Neural cell (in vitro differentiated cells): ENCODE data around the gene CD248. TPM values are rescaled to one million over a fixed set of nuclear protein-coding genes. Genes with fewer than 3 reads are reported as not detected.

Experiments used
- H2AFZ ChIP-seq: fragments of 200-600, 300-800 bp; sonication (generic), shearing (Covaris generic); 2 replicates; pipeline ENCODE4 v1.6.0; 2014; ENCODE audit warnings: low read depth, mild to moderate bottlenecking, antibody characterized with exemption, low read length, moderate library complexity
- H3F3A ChIP-seq: fragments of 200-600 bp; shearing (Covaris generic); 2 replicates; pipeline ENCODE4 v1.6.1; 2016; ENCODE audit warnings: mild to moderate bottlenecking, moderate library complexity, mixed read lengths, antibody characterized with exemption, low read length; ENCODE audit not compliant: insufficient read depth, poor library complexity, severe bottlenecking
- H3K27ac ChIP-seq: fragments of 200-600, 300-800 bp; sonication (generic), shearing (Covaris generic); 2 replicates; pipeline ENCODE4 v1.5.1; 2014; ENCODE audit warnings: mild to moderate bottlenecking, low read length, moderate library complexity
- H3K27me3 ChIP-seq: fragments of 300-800, 200-600 bp; sonication (generic), shearing (Covaris generic); 2 replicates; pipeline ENCODE4 v1.6.0; 2014; ENCODE audit warnings: mild to moderate bottlenecking, low read depth, low read length, moderate library complexity; ENCODE audit not compliant: insufficient read depth
- H3K36me3 ChIP-seq: fragments of 300-800, 200-600 bp; sonication (generic), shearing (Covaris generic); 2 replicates; pipeline ENCODE4 v1.5.1; 2014; ENCODE audit warnings: mild to moderate bottlenecking, antibody characterized with exemption, low read length, moderate library complexity; ENCODE audit not compliant: insufficient read depth
- H3K4me2 ChIP-seq: fragments of 300-800, 200-600 bp; sonication (generic), shearing (Covaris generic); 2 replicates; pipeline ENCODE4 v1.6.0; 2014; ENCODE audit warnings: mild to moderate bottlenecking, low read length
- H3K4me3 ChIP-seq: fragments of 300-800, 200-600 bp; sonication (generic), shearing (Covaris generic); 2 replicates; pipeline ENCODE4 v1.5.1; 2014; ENCODE audit warnings: mild to moderate bottlenecking, low read length, moderate library complexity
- H3K79me2 ChIP-seq: fragments of 200-600 bp; shearing (Covaris generic); replicated peaks from 2 replicates; pipeline ENCODE4 v1.6.0; 2014; ENCODE audit warnings: mild to moderate bottlenecking, low read length, moderate library complexity; ENCODE audit not compliant: insufficient read depth
- H3K9ac ChIP-seq: fragments of 300-800, 200-600 bp; sonication (generic), shearing (Covaris generic); 2 replicates; pipeline ENCODE4 v1.6.1; 2016; ENCODE audit warnings: mild to moderate bottlenecking, low read length, mixed read lengths
- H3K9me2 ChIP-seq: fragments of 200-600 bp; shearing (Covaris generic); 2 replicates; pipeline ENCODE4 v1.6.1; 2016; ENCODE audit warnings: mild to moderate bottlenecking, low read length, mixed read lengths; ENCODE audit not compliant: insufficient read depth
- H3K9me3 ChIP-seq: fragments of 200-600, 300-800 bp; sonication (generic), shearing (Covaris generic); 2 replicates; pipeline ENCODE4 v1.6.1; 2016; ENCODE audit warnings: mild to moderate bottlenecking, mixed run types, low read length, moderate library complexity, mixed read lengths
- H4K20me1 ChIP-seq: fragments of 200-600 bp; shearing (Covaris generic); 2 replicates; pipeline ENCODE4 v1.6.1; 2016; ENCODE audit warnings: mild to moderate bottlenecking, mixed run types; ENCODE audit not compliant: insufficient read depth
- CTCF ChIP-seq: fragments of 450-650 bp; IDR thresholded peaks from 2 replicates; pipeline ENCODE4 v1.5.1; 2014; ENCODE audit warnings: antibody characterized with exemption, mild to moderate bottlenecking, moderate library complexity; ENCODE audit not compliant: poor library complexity, severe bottlenecking
- EP300 ChIP-seq: fragments of 450-650 bp; conservative IDR thresholded peaks from 2 replicates; pipeline ENCODE4 v1.6.1; 2014; ENCODE audit warnings: antibody characterized with exemption, mild to moderate bottlenecking, moderate library complexity; ENCODE audit not compliant: poor library complexity, severe bottlenecking
- EZH2 ChIP-seq: fragments of 200-600, 300-800 bp; shearing (Covaris generic), sonication (generic); IDR thresholded peaks from 2 replicates; pipeline ENCODE4 v1.6.1; 2014; ENCODE audit warnings: antibody characterized with exemption, low read length, borderline replicate concordance, mild to moderate bottlenecking; ENCODE audit not compliant: insufficient read depth, poor library complexity, severe bottlenecking
- MXI1 ChIP-seq: fragments of 450-650 bp; conservative IDR thresholded peaks from 2 replicates; pipeline ENCODE4 v1.6.1; 2014; ENCODE audit warnings: antibody characterized with exemption, mild to moderate bottlenecking; ENCODE audit not compliant: poor library complexity, severe bottlenecking
- POLR2AphosphoS5 ChIP-seq: IDR thresholded peaks from 2 replicates; pipeline ENCODE4 v1.6.1; 2012
- RAD21 ChIP-seq: fragments of 450-650 bp; conservative IDR thresholded peaks from 2 replicates; pipeline ENCODE4 v1.6.1; 2014; ENCODE audit warnings: antibody characterized with exemption, mild to moderate bottlenecking, moderate library complexity
- REST ChIP-seq: IDR thresholded peaks from 2 replicates; pipeline ENCODE4 v1.6.1; 2012; ENCODE audit warnings: borderline replicate concordance
- SMC3 ChIP-seq: fragments of 450-650 bp; conservative IDR thresholded peaks from 2 replicates; pipeline ENCODE4 v1.6.1; 2014; ENCODE audit warnings: antibody characterized with exemption, mild to moderate bottlenecking, moderate library complexity; ENCODE audit not compliant: poor library complexity
- TAF1 ChIP-seq: IDR thresholded peaks from 2 replicates; pipeline ENCODE4 v1.6.1; 2012; ENCODE audit warnings: low read depth
- polyA plus RNA-seq: library from polyadenylated mRNA; depleted of rRNA; stranded (reverse); fragments of >200 nt; gene quantifications from 2 replicates; pipeline ENCODE4 v1.2.3, GENCODE V29; 2014

CD248 gene
- polyA plus RNA-seq, 1 donor from 2014 or later, result not detected

DNA sequence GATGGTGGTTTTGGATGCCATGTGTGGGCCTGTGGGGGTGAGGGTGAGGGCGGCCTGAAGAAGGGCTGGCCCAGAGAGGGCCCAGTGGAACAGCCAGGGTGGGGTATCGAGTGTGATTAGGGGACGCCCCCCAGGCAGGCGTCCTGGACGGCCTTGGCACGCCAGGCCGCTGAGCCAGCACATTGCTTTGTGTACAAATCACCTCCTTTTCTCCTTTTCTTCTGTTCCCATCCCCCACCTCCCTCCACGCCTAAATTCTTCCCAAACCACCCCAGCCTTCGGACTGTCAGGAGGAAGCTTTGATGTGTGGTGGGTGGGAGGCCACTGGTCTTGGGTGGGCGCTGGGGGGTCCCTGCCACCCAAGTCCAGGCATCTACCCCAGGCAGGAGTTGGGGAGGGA, 7.8 kb upstream of the CD248 start:
- no peaks in the 10 kb centered on the region for H3K36me3 ChIP-seq
- TF ChIP-seq EZH2, result no peak
- no peak for TF ChIP-seq RAD21
- no peak for TF ChIP-seq REST
- no peak for TF ChIP-seq EP300
- no peak overlapping the region for H3K27ac ChIP-seq
- H3K9ac ChIP-seq, result no peak overlapping the region
- H3K27me3 ChIP-seq, result no peaks in the 10 kb centered on the region
- no peaks in the 10 kb centered on the region for H3K9me2 ChIP-seq
- H4K20me1 ChIP-seq, result no peaks in the 10 kb centered on the region
- H3K4me3 ChIP-seq, result no peak overlapping the region
- H3K79me2 ChIP-seq, result no peaks in the 10 kb centered on the region
- H3F3A ChIP-seq, result no peaks in the 10 kb centered on the region
- H3K9me3 ChIP-seq, result no peaks in the 10 kb centered on the region
- no peak overlapping the region for H3K4me2 ChIP-seq
- H2AFZ ChIP-seq, result no peak overlapping the region

GRCh38 chr11:66323684-66324083, 6.8 kb upstream of the CD248 start:
- no peak for TF ChIP-seq REST
- TF ChIP-seq CTCF, result no peak
- TF ChIP-seq TAF1, result no peak
- TF ChIP-seq SMC3, result no peak
- no peak for TF ChIP-seq MXI1
- TF ChIP-seq RAD21, result no peak
- no peak for TF ChIP-seq POLR2AphosphoS5
- no peak for TF ChIP-seq EP300
- no peak for TF ChIP-seq EZH2
- no peaks in the 10 kb centered on the region for H3K79me2 ChIP-seq
- H3K9me3 ChIP-seq, result no peaks in the 10 kb centered on the region
- no peaks in the 10 kb centered on the region for H3F3A ChIP-seq
- H3K27me3 ChIP-seq, result no peaks in the 10 kb centered on the region
- no peak overlapping the region for H3K9ac ChIP-seq
- no peaks in the 10 kb centered on the region for H3K9me2 ChIP-seq
- no peak overlapping the region for H3K4me3 ChIP-seq
- H3K36me3 ChIP-seq, result no peaks in the 10 kb centered on the region
- no peak overlapping the region for H2AFZ ChIP-seq
- H3K4me2 ChIP-seq, result no peak overlapping the region
- no peak overlapping the region for H3K27ac ChIP-seq
- no peaks in the 10 kb centered on the region for H4K20me1 ChIP-seq
